ENCODE measurements around the gene FYB2.

FYB2 gene

GRCh38 chr1:56819387-56819899 is at the start of gene FYB2:
TSS of gene FYB2 (minus strand) at chr1:56819404. CDS start at chr1:56819290, 114 bp downstream.
- no peak for DNase-seq (ENCODE audit: extremely low read depth in 1 of 2, low read depth in 1 of 2)

- no peak for DNase-seq (ENCODE audit: extremely low read depth in 1 of 2, low read depth in 1 of 2)
Measured at GRCh38 chr1:56868761-56869160, 49.6 kb upstream of the FYB2 start.

- no peak for DNase-seq (ENCODE audit: extremely low read depth in 1 of 2, low read depth in 1 of 2)
Measured at GRCh38 chr1:56867491-56867890, 48.3 kb upstream of the FYB2 start.

- DNase-seq (ENCODE audit: extremely low read depth in 1 of 2, low read depth in 1 of 2), result no peak
Measured at GRCh38 chr1:56866656-56867055, 47.5 kb upstream of the FYB2 start.

GRCh38 chr1:56864430-56864829 is 45.2 kb upstream of the FYB2 start:
- no peak for DNase-seq (ENCODE audit: extremely low read depth in 1 of 2, low read depth in 1 of 2)

- no peak for DNase-seq (ENCODE audit: extremely low read depth in 1 of 2, low read depth in 1 of 2)
Measured at GRCh38 chr1:56863265-56863992, 44.2 kb upstream of the FYB2 start.

- no peak for DNase-seq (ENCODE audit: extremely low read depth in 1 of 2, low read depth in 1 of 2)
Measured at GRCh38 chr1:56859287-56859686, 40.1 kb upstream of the FYB2 start.

- DNase-seq (ENCODE audit: extremely low read depth in 1 of 2, low read depth in 1 of 2), result no peak
Measured at GRCh38 chr1:56856186-56856585, 37.0 kb upstream of the FYB2 start.

- no peak for DNase-seq (ENCODE audit: extremely low read depth in 1 of 2, low read depth in 1 of 2)
Measured at GRCh38 chr1:56855190-56855589, 36.0 kb upstream of the FYB2 start.

- DNase-seq (ENCODE audit: extremely low read depth in 1 of 2, low read depth in 1 of 2), result no peak
Measured at GRCh38 chr1:56854521-56855099, 35.4 kb upstream of the FYB2 start, which contains the start of gene C8A. TSS of gene C8A (plus strand) at chr1:56854797. CDS start at chr1:56854902, 105 bp downstream.

GRCh38 chr1:56852476-56852875 is 33.3 kb upstream of the FYB2 start:
- no peak for DNase-seq (ENCODE audit: extremely low read depth in 1 of 2, low read depth in 1 of 2)

GRCh38 chr1:56850922-56851321 is 31.7 kb upstream of the FYB2 start:
- DNase-seq (ENCODE audit: extremely low read depth in 1 of 2, low read depth in 1 of 2), result no peak

GRCh38 chr1:56850411-56850810 is 31.2 kb upstream of the FYB2 start:
- DNase-seq (ENCODE audit: extremely low read depth in 1 of 2, low read depth in 1 of 2), result no peak

GRCh38 chr1:56849750-56850149 is 30.5 kb upstream of the FYB2 start:
- no peak for DNase-seq (ENCODE audit: extremely low read depth in 1 of 2, low read depth in 1 of 2)

GRCh38 chr1:56845343-56845742 is 26.1 kb upstream of the FYB2 start:
- DNase-seq (ENCODE audit: extremely low read depth in 1 of 2, low read depth in 1 of 2), result no peak

GRCh38 chr1:56844545-56845136 is 25.4 kb upstream of the FYB2 start:
- DNase-seq (ENCODE audit: extremely low read depth in 1 of 2, low read depth in 1 of 2), result no peak

GRCh38 chr1:56843544-56843943 is 24.3 kb upstream of the FYB2 start:
- no peak for DNase-seq (ENCODE audit: extremely low read depth in 1 of 2, low read depth in 1 of 2)

GRCh38 chr1:56838759-56839158 is 19.6 kb upstream of the FYB2 start:
- no peak for DNase-seq (ENCODE audit: extremely low read depth in 1 of 2, low read depth in 1 of 2)

GRCh38 chr1:56837244-56837939 is 18.2 kb upstream of the FYB2 start:
- no peak for DNase-seq (ENCODE audit: extremely low read depth in 1 of 2, low read depth in 1 of 2)

- no peak for DNase-seq (ENCODE audit: extremely low read depth in 1 of 2, low read depth in 1 of 2)
Measured at GRCh38 chr1:56836359-56836758, 17.2 kb upstream of the FYB2 start.

GRCh38 chr1:56835657-56836056 is 16.5 kb upstream of the FYB2 start:
- DNase-seq (ENCODE audit: extremely low read depth in 1 of 2, low read depth in 1 of 2), result no peak
